ENCODE data around the gene CHCHD6. TPM values are rescaled to one million over a fixed set of nuclear protein-coding genes. Genes with fewer than 3 reads are reported as not detected.

The CHCHD6 gene
- total RNA-seq, 1 experiment from 2014 or later: 45.9 TPM

DNA sequence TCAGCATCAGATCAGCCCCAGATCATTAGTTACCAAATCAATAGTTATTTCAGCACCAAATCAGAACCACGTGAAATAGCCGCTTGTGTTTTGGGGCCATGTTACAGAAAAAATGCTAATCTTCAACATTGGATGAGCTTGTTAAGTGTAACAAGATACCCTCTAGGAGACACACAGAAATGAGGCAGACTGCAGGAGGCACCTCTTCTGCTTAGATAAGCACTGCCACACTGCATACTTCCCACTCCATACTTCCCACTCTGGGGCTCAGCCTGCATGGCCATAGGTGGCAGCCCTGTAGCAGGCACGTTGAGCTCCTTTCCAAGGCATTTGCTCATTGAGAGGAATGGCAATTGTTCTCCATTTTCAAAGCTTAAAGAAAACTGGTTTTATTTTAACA lies 73.3 kb downstream of the CHCHD6 start:
- H3K9me3 Mint-ChIP-seq (ENCODE audit: low read depth, unreplicated experiment): no peaks in the 10 kb centered on the region
- no peak overlapping the region for H3K27ac Mint-ChIP-seq (ENCODE audit: unreplicated experiment)
- CTCF ChIA-PET: interaction anchor here (0.6 kb wide), 2 partner anchors 457 to 662 kb away, joined by 3 to 4 read pairs; no protein-coding TSS in a partner anchor
- H3K27me3 Mint-ChIP-seq (ENCODE audit: unreplicated experiment): no peaks in the 10 kb centered on the region
- BruUV-seq (replicated peaks): no TSS peak
- TF ChIP-seq, protein P1, sequence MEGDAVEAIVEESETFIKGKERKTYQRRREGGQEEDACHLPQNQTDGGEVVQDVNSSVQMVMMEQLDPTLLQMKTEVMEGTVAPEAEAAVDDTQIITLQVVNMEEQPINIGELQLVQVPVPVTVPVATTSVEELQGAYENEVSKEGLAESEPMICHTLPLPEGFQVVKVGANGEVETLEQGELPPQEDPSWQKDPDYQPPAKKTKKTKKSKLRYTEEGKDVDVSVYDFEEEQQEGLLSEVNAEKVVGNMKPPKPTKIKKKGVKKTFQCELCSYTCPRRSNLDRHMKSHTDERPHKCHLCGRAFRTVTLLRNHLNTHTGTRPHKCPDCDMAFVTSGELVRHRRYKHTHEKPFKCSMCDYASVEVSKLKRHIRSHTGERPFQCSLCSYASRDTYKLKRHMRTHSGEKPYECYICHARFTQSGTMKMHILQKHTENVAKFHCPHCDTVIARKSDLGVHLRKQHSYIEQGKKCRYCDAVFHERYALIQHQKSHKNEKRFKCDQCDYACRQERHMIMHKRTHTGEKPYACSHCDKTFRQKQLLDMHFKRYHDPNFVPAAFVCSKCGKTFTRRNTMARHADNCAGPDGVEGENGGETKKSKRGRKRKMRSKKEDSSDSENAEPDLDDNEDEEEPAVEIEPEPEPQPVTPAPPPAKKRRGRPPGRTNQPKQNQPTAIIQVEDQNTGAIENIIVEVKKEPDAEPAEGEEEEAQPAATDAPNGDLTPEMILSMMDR (IDR thresholded peaks at IDR 0.05; ENCODE audit: unreplicated experiment): no peak
- H3K36me3 Mint-ChIP-seq (ENCODE audit: insufficient read depth, unreplicated experiment): no peaks in the 10 kb centered on the region
- no peak for DNase-seq
- H3K4me1 Mint-ChIP-seq (ENCODE audit: low read depth, unreplicated experiment): peaks cover 22% of the 10 kb centered on the region
- H3K4me3 Mint-ChIP-seq (ENCODE audit: low read depth, unreplicated experiment): no peak overlapping the region
- intact Hi-C loops (cut with micrococcal nuclease; ENCODE audit: unreplicated experiment): no loop called here

DNA sequence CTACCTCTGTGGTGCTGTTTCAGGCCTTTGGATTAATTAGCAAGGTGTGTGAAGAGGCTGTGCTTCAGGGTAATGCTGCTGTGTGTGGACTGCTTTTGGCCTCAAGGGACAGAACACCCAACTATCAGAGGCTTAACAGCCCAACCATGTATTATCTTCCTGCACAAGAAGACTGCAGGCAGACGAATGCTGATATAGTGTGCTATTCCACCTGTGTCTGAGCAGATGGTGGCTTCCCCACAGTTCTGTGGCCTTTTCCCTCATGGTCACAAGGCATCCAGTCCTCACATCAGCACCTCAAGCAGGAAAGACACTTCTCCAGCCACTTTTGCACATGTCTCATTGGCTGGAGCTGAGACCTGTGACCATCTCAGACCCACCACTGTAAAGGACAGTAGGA lies 76.6 kb downstream of the CHCHD6 start:
- peaks cover 48% of the 10 kb centered on the region for H3K4me1 Mint-ChIP-seq (ENCODE audit: low read depth, unreplicated experiment)
- no TSS peak for BruUV-seq (replicated peaks)
- TF ChIP-seq, protein P1 (IDR thresholded peaks at IDR 0.05; ENCODE audit: unreplicated experiment): no peak
- no peaks in the 10 kb centered on the region for H3K36me3 Mint-ChIP-seq (ENCODE audit: insufficient read depth, unreplicated experiment)
- no peaks in the 10 kb centered on the region for H3K9me3 Mint-ChIP-seq (ENCODE audit: low read depth, unreplicated experiment)
- CTCF ChIA-PET: no interaction called here
- H3K4me3 Mint-ChIP-seq (ENCODE audit: low read depth, unreplicated experiment): no peak overlapping the region
- H3K27me3 Mint-ChIP-seq (ENCODE audit: unreplicated experiment): no peaks in the 10 kb centered on the region
- H3K27ac Mint-ChIP-seq (ENCODE audit: unreplicated experiment): no peak overlapping the region
- intact Hi-C loops (cut with micrococcal nuclease; ENCODE audit: unreplicated experiment): no loop called here
- DNase-seq: no peak

DNA sequence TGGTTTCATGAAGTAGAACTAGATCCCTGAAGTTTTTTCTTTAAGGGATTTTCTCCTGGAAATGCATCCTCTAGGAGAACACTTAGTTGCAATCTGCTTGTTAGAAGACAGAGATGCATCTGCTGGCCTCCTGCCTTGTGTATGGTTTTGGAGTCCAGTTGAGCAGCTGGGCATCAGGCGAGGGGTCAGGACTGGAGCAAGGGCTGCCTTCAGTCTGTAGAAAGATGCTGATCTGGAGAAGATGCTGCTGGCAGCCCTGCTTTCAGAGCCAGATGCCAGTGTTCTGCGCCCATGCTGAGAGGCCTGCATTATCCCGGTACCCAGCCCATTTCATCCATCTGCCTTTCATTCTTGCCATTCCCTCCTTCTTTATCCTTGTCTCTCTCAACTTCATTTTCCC lies 77.4 kb downstream of the CHCHD6 start:
- intact Hi-C loops (cut with micrococcal nuclease; ENCODE audit: unreplicated experiment): no loop called here
- H3K36me3 Mint-ChIP-seq (ENCODE audit: insufficient read depth, unreplicated experiment): no peaks in the 10 kb centered on the region
- H3K27ac Mint-ChIP-seq (ENCODE audit: unreplicated experiment): peak overlapping the region; percentile 65
- H3K4me3 Mint-ChIP-seq (ENCODE audit: low read depth, unreplicated experiment): peak overlapping the region; percentile 38
- no peak for DNase-seq
- H3K27me3 Mint-ChIP-seq (ENCODE audit: unreplicated experiment): no peaks in the 10 kb centered on the region
- TF ChIP-seq, protein P1 (IDR thresholded peaks at IDR 0.05; ENCODE audit: unreplicated experiment): no peak
- H3K9me3 Mint-ChIP-seq (ENCODE audit: low read depth, unreplicated experiment): no peaks in the 10 kb centered on the region
- BruUV-seq (replicated peaks): no TSS peak
- CTCF ChIA-PET: no interaction called here
- H3K4me1 Mint-ChIP-seq (ENCODE audit: low read depth, unreplicated experiment): peaks cover 48% of the 10 kb centered on the region

DNA sequence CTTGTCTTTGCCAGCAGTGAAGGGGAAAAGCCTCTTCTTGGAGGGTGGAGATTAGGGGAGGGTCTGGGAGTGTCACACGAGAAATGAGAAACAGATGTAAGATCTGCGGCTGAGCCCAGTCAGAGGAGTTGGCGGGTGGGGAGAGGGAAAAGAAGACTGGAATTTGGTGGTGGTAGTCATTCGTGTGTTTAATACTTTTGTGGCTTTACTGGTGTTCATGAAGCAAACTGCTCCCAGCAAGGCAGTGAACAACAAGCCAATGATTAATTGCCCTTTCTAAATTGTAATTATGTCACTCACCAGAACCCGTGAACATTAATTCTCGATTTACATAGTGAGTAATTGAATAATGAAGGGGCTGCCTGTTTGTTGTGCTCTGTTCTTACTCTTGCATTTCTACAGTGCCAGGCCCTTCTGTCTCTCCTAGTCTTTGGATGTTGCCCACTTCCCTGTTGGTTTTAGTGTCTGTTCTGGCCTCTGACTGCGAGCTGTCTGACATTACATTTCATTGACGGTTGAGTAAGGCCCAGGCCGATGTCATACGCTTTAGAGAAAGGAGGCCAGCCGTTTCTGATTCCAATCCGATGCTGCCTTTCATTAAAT lies 78.0 kb downstream of the CHCHD6 start:
- TF ChIP-seq, protein P1 (IDR thresholded peaks at IDR 0.05; ENCODE audit: unreplicated experiment): no peak
- H3K27me3 Mint-ChIP-seq (ENCODE audit: unreplicated experiment): no peaks in the 10 kb centered on the region
- no peaks in the 10 kb centered on the region for H3K36me3 Mint-ChIP-seq (ENCODE audit: insufficient read depth, unreplicated experiment)
- H3K4me3 Mint-ChIP-seq (ENCODE audit: low read depth, unreplicated experiment): peak overlapping the region; percentile 38
- peaks cover 48% of the 10 kb centered on the region for H3K4me1 Mint-ChIP-seq (ENCODE audit: low read depth, unreplicated experiment)
- H3K9me3 Mint-ChIP-seq (ENCODE audit: low read depth, unreplicated experiment): no peaks in the 10 kb centered on the region
- intact Hi-C loops (cut with micrococcal nuclease; ENCODE audit: unreplicated experiment): no loop called here
- CTCF ChIA-PET: no interaction called here
- DNase-seq: peak; percentile 13
- H3K27ac Mint-ChIP-seq (ENCODE audit: unreplicated experiment): peak overlapping the region; percentile 65
- BruUV-seq (replicated peaks): no TSS peak
